Dermis microvascular lymphatic vessel endothelial cell (primary cell): ENCODE results near the gene PCDHGA1. TPM values are rescaled to one million over a fixed set of nuclear protein-coding genes. Genes with fewer than 3 reads are reported as not detected.
"Not testable (repeated sequence)": the region's sequence is repeated elsewhere in the genome, so short reads cannot be mapped to it uniquely, and the experiment has no call there.

Experiments
- DNase-seq, 2 donors: peaks; one replicate each; pipeline versions ENCODE4 v3.0.0 to v3.0.0-alpha.2; 2010; ENCODE audit warnings: low read depth in 2 of 2
- total RNA-seq: library from RNA; depleted of rRNA; stranded (reverse); fragments of >200 nt; gene quantifications from 2 replicates; pipeline ENCODE4 v1.2.1, GENCODE V29; 2014

The PCDHGA1 gene
- total RNA-seq: 0.26 and 0.51 TPM in 2 replicates

GRCh38 chr5:141330299-141331080 lies at the start of gene PCDHGA1:
Gene PCDHGA1, plus strand, starts transcription at chr5:141330514.
- DNase-seq: peak in 1 of 2 donors; percentile 51

GRCh38 chr5:141298376-141298775 lies 31.9 kb upstream of the PCDHGA1 start:
- DNase-seq: no peak

GRCh38 chr5:141303756-141304155 lies 26.6 kb upstream of the PCDHGA1 start, which contains the start of gene SLC25A2:
Gene SLC25A2, minus strand, starts transcription at chr5:141304049. Its CDS starts 184 bp downstream, at chr5:141303865.
- no peak for DNase-seq

- no peak for DNase-seq
Measured at GRCh38 chr5:141306630-141307029, 23.7 kb upstream of the PCDHGA1 start.

- DNase-seq: no peak
Measured at GRCh38 chr5:141313711-141314110, 16.6 kb upstream of the PCDHGA1 start.

GRCh38 chr5:141316963-141317362 lies 13.4 kb upstream of the PCDHGA1 start:
- DNase-seq: not testable (repeated sequence)

GRCh38 chr5:141319202-141319601 lies 11.1 kb upstream of the PCDHGA1 start:
- no peak for DNase-seq

- no peak for DNase-seq
Measured at GRCh38 chr5:141319699-141320098, 10.6 kb upstream of the PCDHGA1 start.

- DNase-seq: peak; percentile 91 to 94
Measured at GRCh38 chr5:141320225-141321169, 9.8 kb upstream of the PCDHGA1 start, which contains the start of gene TAF7. Gene TAF7, minus strand, starts transcription at chr5:141320784. Its CDS starts 740 bp downstream, at chr5:141320044.

- no peak for DNase-seq
Measured at GRCh38 chr5:141322261-141322660, 8.1 kb upstream of the PCDHGA1 start.

GRCh38 chr5:141326088-141326854 lies 4.0 kb upstream of the PCDHGA1 start:
- DNase-seq: peak; percentile 41 to 75

- DNase-seq: no peak
Measured at GRCh38 chr5:141328231-141328630, 2.1 kb upstream of the PCDHGA1 start.

- DNase-seq: not testable (repeated sequence)
Measured at GRCh38 chr5:141332571-141332970, 2.3 kb downstream of the PCDHGA1 start.

GRCh38 chr5:141338538-141339306 lies 8.4 kb downstream of the PCDHGA1 start, which contains the start of gene PCDHGA2:
Gene PCDHGA2, plus strand, starts transcription at chr5:141338760.
- DNase-seq: peak in 1 of 2 donors; percentile 64

GRCh38 chr5:141340781-141341354 lies 10.6 kb downstream of the PCDHGA1 start:
- DNase-seq: not testable (repeated sequence)

- DNase-seq: no peak
Measured at GRCh38 chr5:141342773-141343172, 12.5 kb downstream of the PCDHGA1 start.

GRCh38 chr5:141343242-141343952 lies 13.1 kb downstream of the PCDHGA1 start, which contains the start of gene PCDHGA3:
Gene PCDHGA3, plus strand, starts transcription at chr5:141343829. Its CDS starts 205 bp downstream, at chr5:141344034.
- peak in 1 of 2 donors; percentile 58 for DNase-seq

- no peak for DNase-seq
Measured at GRCh38 chr5:141343953-141344463, 13.7 kb downstream of the PCDHGA1 start.

GRCh38 chr5:141345327-141345726 lies 15.0 kb downstream of the PCDHGA1 start:
- DNase-seq: no peak
